ENCODE results near the gene GAS2L3.
"Not testable (repeated sequence)": the region's sequence is repeated elsewhere in the genome, so short reads cannot be mapped to it uniquely, and the experiment has no call there.

The GAS2L3 gene

GRCh38 chr12:100610666-100611430 is 37.4 kb downstream of the GAS2L3 start:
- no peak overlapping the region for H3K9ac ChIP-seq (ENCODE audit: low read depth, low read length)
- peaks cover 12% of the 10 kb centered on the region for H3K36me3 ChIP-seq (ENCODE audit: insufficient read depth, low read length)
- H3K4me1 ChIP-seq (ENCODE audit: insufficient read depth, low read length) = no peaks in the 10 kb centered on the region
- H3K27me3 ChIP-seq (ENCODE audit: insufficient read depth, low read length) = no peaks in the 10 kb centered on the region
- no peak overlapping the region for H3K4me3 ChIP-seq (ENCODE audit: low read length)
- no peak overlapping the region for H3K27ac ChIP-seq (ENCODE audit: low read depth, low read length)
- H3K9me3 ChIP-seq (ENCODE audit: insufficient read depth, low read depth, low read length) = no peaks in the 10 kb centered on the region
- 99% methylated on average over 4 of the region's 4 CpGs for WGBS

GRCh38 chr12:100612606-100613005 is 39.1 kb downstream of the GAS2L3 start:
- WGBS = 100% methylated on average over 2 of the region's 3 CpGs
- H3K9ac ChIP-seq (ENCODE audit: low read depth, low read length) = no peak overlapping the region
- H3K4me3 ChIP-seq (ENCODE audit: low read length) = no peak overlapping the region
- no peaks in the 10 kb centered on the region for H3K9me3 ChIP-seq (ENCODE audit: insufficient read depth, low read depth, low read length)
- H3K4me1 ChIP-seq (ENCODE audit: insufficient read depth, low read length) = no peaks in the 10 kb centered on the region
- peaks cover 12% of the 10 kb centered on the region for H3K36me3 ChIP-seq (ENCODE audit: insufficient read depth, low read length)
- no peaks in the 10 kb centered on the region for H3K27me3 ChIP-seq (ENCODE audit: insufficient read depth, low read length)
- H3K27ac ChIP-seq (ENCODE audit: low read depth, low read length) = no peak overlapping the region

- Histone ChIP-seq H3K27me3 (ENCODE audit: insufficient read depth, low read length) (no peaks in the 10 kb centered on the region), H3K27ac (ENCODE audit: low read depth, low read length) (no peak overlapping the region), H3K36me3 (ENCODE audit: insufficient read depth, low read length) (0 out of 2 replicates have a peak, but pooled peaks cover 3% of the 10 kb centered on the region), H3K4me1 (ENCODE audit: insufficient read depth, low read length) (no peaks in the 10 kb centered on the region), H3K9me3 (ENCODE audit: insufficient read depth, low read depth, low read length) (no peaks in the 10 kb centered on the region), H3K9ac (ENCODE audit: low read depth, low read length) (no peak overlapping the region), H3K4me3 (ENCODE audit: low read length) (no peak overlapping the region)
- 95% methylated on average over 4 of the region's 4 CpGs for WGBS
Observed at GRCh38 chr12:100624571-100624970, 51.1 kb downstream of the GAS2L3 start.

GRCh38 chr12:100632445-100632892 is 59.0 kb downstream of the GAS2L3 start:
- Histone ChIP-seq H3K36me3 (ENCODE audit: insufficient read depth, low read length) (no peaks in the 10 kb centered on the region), H3K4me3 (ENCODE audit: low read length) (no peak overlapping the region), H3K9ac (ENCODE audit: low read depth, low read length) (no peak overlapping the region), H3K27ac (ENCODE audit: low read depth, low read length) (no peak overlapping the region), H3K4me1 (ENCODE audit: insufficient read depth, low read length) (0 out of 2 replicates have a peak, but pooled peaks cover 4% of the 10 kb centered on the region), H3K27me3 (ENCODE audit: insufficient read depth, low read length) (no peaks in the 10 kb centered on the region), H3K9me3 (ENCODE audit: insufficient read depth, low read depth, low read length) (no peaks in the 10 kb centered on the region)
- WGBS = 83% methylated on average over 4 of the region's 4 CpGs

GRCh38 chr12:100633082-100633785 is 59.8 kb downstream of the GAS2L3 start:
- not testable (repeated sequence) for H3K4me1 ChIP-seq (ENCODE audit: insufficient read depth, low read length); H3K27ac ChIP-seq (ENCODE audit: low read depth, low read length); H3K9ac ChIP-seq (ENCODE audit: low read depth, low read length); H3K27me3 ChIP-seq (ENCODE audit: insufficient read depth, low read length); H3K9me3 ChIP-seq (ENCODE audit: insufficient read depth, low read depth, low read length); H3K36me3 ChIP-seq (ENCODE audit: insufficient read depth, low read length); H3K4me3 ChIP-seq (ENCODE audit: low read length)
- 95% methylated on average over 11 of the region's 11 CpGs for WGBS

GRCh38 chr12:100643246-100643645 is 69.8 kb downstream of the GAS2L3 start:
- H3K9me3 ChIP-seq (ENCODE audit: insufficient read depth, low read depth, low read length) = peaks cover 14% of the 10 kb centered on the region; the same call in 1 of the 2 replicates
- H3K36me3 ChIP-seq (ENCODE audit: insufficient read depth, low read length) = no peaks in the 10 kb centered on the region
- 98% methylated on average over 6 of the region's 6 CpGs for WGBS
- no peak overlapping the region for H3K9ac ChIP-seq (ENCODE audit: low read depth, low read length)
- no peak overlapping the region for H3K4me3 ChIP-seq (ENCODE audit: low read length)
- H3K4me1 ChIP-seq (ENCODE audit: insufficient read depth, low read length) = no peaks in the 10 kb centered on the region
- H3K27me3 ChIP-seq (ENCODE audit: insufficient read depth, low read length) = no peaks in the 10 kb centered on the region
- H3K27ac ChIP-seq (ENCODE audit: low read depth, low read length) = no peak overlapping the region

- Histone ChIP-seq H3K9ac (ENCODE audit: low read depth, low read length) (no peak overlapping the region), H3K4me1 (ENCODE audit: insufficient read depth, low read length) (no peaks in the 10 kb centered on the region), H3K36me3 (ENCODE audit: insufficient read depth, low read length) (no peaks in the 10 kb centered on the region), H3K4me3 (ENCODE audit: low read length) (no peak overlapping the region), H3K27ac (ENCODE audit: low read depth, low read length) (no peak overlapping the region), H3K27me3 (ENCODE audit: insufficient read depth, low read length) (no peaks in the 10 kb centered on the region), H3K9me3 (ENCODE audit: insufficient read depth, low read depth, low read length) (peaks cover 14% of the 10 kb centered on the region; the same call in 1 of the 2 replicates)
- 92% methylated on average over 8 of the region's 8 CpGs for whole genome bisulfite sequencing
Observed at GRCh38 chr12:100646896-100647295, 73.4 kb downstream of the GAS2L3 start.

GRCh38 chr12:100651108-100651507 is 77.6 kb downstream of the GAS2L3 start:
- H3K9ac ChIP-seq (ENCODE audit: low read depth, low read length) = no peak overlapping the region
- no peaks in the 10 kb centered on the region for H3K27me3 ChIP-seq (ENCODE audit: insufficient read depth, low read length)
- H3K27ac ChIP-seq (ENCODE audit: low read depth, low read length) = no peak overlapping the region
- H3K4me1 ChIP-seq (ENCODE audit: insufficient read depth, low read length) = peaks cover 3% of the 10 kb centered on the region; the same call in 1 of the 2 replicates
- H3K36me3 ChIP-seq (ENCODE audit: insufficient read depth, low read length) = no peaks in the 10 kb centered on the region
- 88% methylated on average over 3 of the region's 3 CpGs for WGBS
- H3K9me3 ChIP-seq (ENCODE audit: insufficient read depth, low read depth, low read length) = no peaks in the 10 kb centered on the region
- H3K4me3 ChIP-seq (ENCODE audit: low read length) = no peak overlapping the region

GRCh38 chr12:100651694-100652093 is 78.2 kb downstream of the GAS2L3 start:
- 88% methylated on average over 4 of the region's 4 CpGs for WGBS
- Histone ChIP-seq H3K4me1 (ENCODE audit: insufficient read depth, low read length) (peaks cover 5% of the 10 kb centered on the region; the same call in 1 of the 2 replicates), H3K27me3 (ENCODE audit: insufficient read depth, low read length) (no peaks in the 10 kb centered on the region), H3K27ac (ENCODE audit: low read depth, low read length) (no peak overlapping the region), H3K9me3 (ENCODE audit: insufficient read depth, low read depth, low read length) (no peaks in the 10 kb centered on the region), H3K36me3 (ENCODE audit: insufficient read depth, low read length) (no peaks in the 10 kb centered on the region), H3K4me3 (ENCODE audit: low read length) (no peak overlapping the region), H3K9ac (ENCODE audit: low read depth, low read length) (no peak overlapping the region)

GRCh38 chr12:100652488-100652887 is 79.0 kb downstream of the GAS2L3 start:
- Histone ChIP-seq H3K9ac (ENCODE audit: low read depth, low read length) (no peak overlapping the region), H3K4me1 (ENCODE audit: insufficient read depth, low read length) (peaks cover 5% of the 10 kb centered on the region; the same call in 1 of the 2 replicates), H3K36me3 (ENCODE audit: insufficient read depth, low read length) (no peaks in the 10 kb centered on the region), H3K4me3 (ENCODE audit: low read length) (no peak overlapping the region), H3K27me3 (ENCODE audit: insufficient read depth, low read length) (no peaks in the 10 kb centered on the region), H3K27ac (ENCODE audit: low read depth, low read length) (no peak overlapping the region), H3K9me3 (ENCODE audit: insufficient read depth, low read depth, low read length) (no peaks in the 10 kb centered on the region)
- WGBS = 95% methylated on average over 3 of the region's 3 CpGs

- WGBS = 89% methylated on average over 4 of the region's 4 CpGs
- no peak overlapping the region for H3K4me3 ChIP-seq (ENCODE audit: low read length)
- H3K9ac ChIP-seq (ENCODE audit: low read depth, low read length) = no peak overlapping the region
- no peaks in the 10 kb centered on the region for H3K9me3 ChIP-seq (ENCODE audit: insufficient read depth, low read depth, low read length)
- H3K36me3 ChIP-seq (ENCODE audit: insufficient read depth, low read length) = no peaks in the 10 kb centered on the region
- no peak overlapping the region for H3K27ac ChIP-seq (ENCODE audit: low read depth, low read length)
- peaks cover 5% of the 10 kb centered on the region; the same call in 1 of the 2 replicates for H3K4me1 ChIP-seq (ENCODE audit: insufficient read depth, low read length)
- no peaks in the 10 kb centered on the region for H3K27me3 ChIP-seq (ENCODE audit: insufficient read depth, low read length)
Observed at GRCh38 chr12:100656141-100656540, 82.7 kb downstream of the GAS2L3 start.

Measured in HUES64 (cell line).